HEK293T (cell line): ENCODE measurements around the gene CTIF.

Experiments used
- CTCF ChIA-PET: fragments of 350-600 bp; formaldehyde crosslinking; extraction: SDS; loops from one replicate; lab custom pipeline; 2021; ENCODE audit warnings: antibody characterized with exemption, inconsistent platforms; lab: Yijun Ruan, JAX
- POLR2A ChIA-PET: fragments of 350-600 bp; formaldehyde crosslinking; extraction: SDS; loops from one replicate; lab custom pipeline; 2020; ENCODE audit warnings: antibody characterized with exemption, inconsistent platforms; lab: Yijun Ruan, JAX
- DNase-seq: peaks from one replicate; pipeline ENCODE4 v3.0.0; 2012; ENCODE audit warnings: mixed read lengths; ENCODE audit errors: extremely low spot score
- ARNT ChIP-seq: fragments of 450-650 bp; IDR thresholded peaks from 2 replicates; pipeline ENCODE4 v1.6.1; 2017; ENCODE audit warnings: mild to moderate bottlenecking
- BHLHE40 ChIP-seq: fragments of 450-650 bp; IDR thresholded peaks from 2 replicates; pipeline ENCODE4 v1.6.1; 2016; ENCODE audit warnings: mild to moderate bottlenecking, moderate library complexity, borderline replicate concordance
- CTBP1 ChIP-seq: fragments of 450-650 bp; IDR thresholded peaks from 2 replicates; pipeline ENCODE4 v1.6.1; 2016; ENCODE audit warnings: borderline replicate concordance
- ELF4 ChIP-seq: fragments of 450-650 bp; IDR thresholded peaks from 2 replicates; pipeline ENCODE4 v1.6.1; 2017; ENCODE audit warnings: antibody characterized with exemption
- FOXA1 ChIP-seq: fragments of 450-650 bp; IDR thresholded peaks from 2 replicates; pipeline ENCODE4 v1.6.1; 2016; ENCODE audit warnings: mild to moderate bottlenecking
- FOXK2 ChIP-seq: fragments of 450-650 bp; IDR thresholded peaks from 2 replicates; pipeline ENCODE4 v1.6.1; 2016; ENCODE audit warnings: mild to moderate bottlenecking
- FOXM1 ChIP-seq: fragments of 450-650 bp; IDR thresholded peaks from 2 replicates; pipeline ENCODE4 v1.6.1; 2017; ENCODE audit warnings: mild to moderate bottlenecking, borderline replicate concordance
- HDGF ChIP-seq: fragments of 450-650 bp; IDR thresholded peaks from 2 replicates; pipeline ENCODE4 v1.6.1; 2017; ENCODE audit warnings: antibody characterized with exemption, borderline replicate concordance
- L3MBTL2 ChIP-seq: fragments of 450-650 bp; conservative IDR thresholded peaks from 2 replicates; pipeline ENCODE4 v1.6.1; 2016; ENCODE audit warnings: mild to moderate bottlenecking
- LEF1 ChIP-seq: fragments of 450-650 bp; IDR thresholded peaks from 2 replicates; pipeline ENCODE4 v1.6.1; 2017; ENCODE audit warnings: mild to moderate bottlenecking, borderline replicate concordance
- NFRKB ChIP-seq: fragments of 450-650 bp; IDR thresholded peaks from 2 replicates; pipeline ENCODE4 v1.6.1; 2016; ENCODE audit warnings: mild to moderate bottlenecking, moderate library complexity
- PKNOX1 ChIP-seq: fragments of 450-650 bp; IDR thresholded peaks from 2 replicates; pipeline ENCODE4 v1.6.1; 2016
- SP1 ChIP-seq: fragments of 450-650 bp; IDR thresholded peaks from 2 replicates; pipeline ENCODE4 v1.6.1; 2017
- SUZ12 ChIP-seq: fragments of 450-650 bp; IDR thresholded peaks from 2 replicates; pipeline ENCODE4 v1.6.1; 2016; ENCODE audit warnings: mild to moderate bottlenecking
- TARDBP ChIP-seq: fragments of 450-650 bp; IDR thresholded peaks from 2 replicates; pipeline ENCODE4 v1.6.1; 2016
- ZNF384 ChIP-seq: fragments of 450-650 bp; IDR thresholded peaks from 2 replicates; pipeline ENCODE4 v1.6.1; 2016

Gene CTIF

GRCh38 chr18:48724939-48725338, 186.1 kb downstream of the CTIF start:
- POLR2A ChIA-PET = interaction anchor here (0.8 kb wide), 1 partner anchor 21 kb away, joined by 3 read pairs; no protein-coding TSS in a partner anchor
- DNase-seq = no peak
- CTCF ChIA-PET = no interaction called here
- TF ChIP-seq SUZ12 = no peak
- no peak for TF ChIP-seq FOXM1
- TF ChIP-seq ZNF384 = no peak
- no peak for TF ChIP-seq BHLHE40
- TF ChIP-seq FOXK2 = no peak
- no peak for TF ChIP-seq ELF4
- no peak for TF ChIP-seq TARDBP
- no peak for TF ChIP-seq PKNOX1
- TF ChIP-seq L3MBTL2 = no peak
- TF ChIP-seq LEF1 = no peak
- no peak for TF ChIP-seq CTBP1
- TF ChIP-seq ARNT = no peak

- CTCF ChIA-PET = no interaction called here
- POLR2A ChIA-PET = interaction anchor here (0.8 kb wide), 1 partner anchor 22 kb away, joined by 3 read pairs; no protein-coding TSS in a partner anchor
- DNase-seq = no peak
- TF ChIP-seq SUZ12 (no peak), ARNT (no peak), L3MBTL2 (no peak), ZNF384 (no peak), ELF4 (no peak), HDGF (no peak), SP1 (no peak), CTBP1 (no peak)
Observed at GRCh38 chr18:48725562-48725961, 186.7 kb downstream of the CTIF start.

- no peak for TF ChIP-seq SUZ12
- no peak for TF ChIP-seq NFRKB
- TF ChIP-seq FOXM1 = no peak
- TF ChIP-seq SP1 = no peak
- no peak for TF ChIP-seq ZNF384
- TF ChIP-seq BHLHE40 = no peak
- no peak for TF ChIP-seq L3MBTL2
- no peak for TF ChIP-seq HDGF
- no peak for TF ChIP-seq FOXA1
- no peak for TF ChIP-seq LEF1
- TF ChIP-seq PKNOX1 = no peak
- no peak for TF ChIP-seq ARNT
- no peak for TF ChIP-seq CTBP1
- TF ChIP-seq ELF4 = no peak
- no peak for TF ChIP-seq FOXK2
- no peak for TF ChIP-seq TARDBP
- DNase-seq = no peak
- CTCF ChIA-PET = no interaction called here
- POLR2A ChIA-PET = no interaction called here
Observed at GRCh38 chr18:48727681-48728080, 188.8 kb downstream of the CTIF start.

- DNase-seq = no peak
- ChIA-PET POLR2A (no interaction called here), CTCF (no interaction called here)
- no peak for TF ChIP-seq FOXK2
- TF ChIP-seq ARNT = no peak
- no peak for TF ChIP-seq L3MBTL2
- no peak for TF ChIP-seq SP1
- TF ChIP-seq TARDBP = no peak
- TF ChIP-seq PKNOX1 = no peak
Observed at GRCh38 chr18:48728204-48728833, 189.5 kb downstream of the CTIF start.

- no peak for TF ChIP-seq SP1
- TF ChIP-seq ARNT = no peak
- no peak for TF ChIP-seq SUZ12
- TF ChIP-seq CTBP1 = no peak
- TF ChIP-seq FOXM1 = no peak
- no peak for TF ChIP-seq ZNF384
- TF ChIP-seq TARDBP = no peak
- POLR2A ChIA-PET = no interaction called here
- no peak for DNase-seq
- CTCF ChIA-PET = no interaction called here
Observed at GRCh38 chr18:48729404-48729803, 190.6 kb downstream of the CTIF start.

GRCh38 chr18:48730010-48730409, 191.2 kb downstream of the CTIF start:
- no peak for DNase-seq
- no peak for TF ChIP-seq SP1
- no peak for TF ChIP-seq TARDBP
- no peak for TF ChIP-seq LEF1
- TF ChIP-seq L3MBTL2 = no peak
- no peak for TF ChIP-seq NFRKB
- no peak for TF ChIP-seq SUZ12
- TF ChIP-seq FOXM1 = no peak
- no peak for TF ChIP-seq ELF4
- TF ChIP-seq BHLHE40 = no peak
- no peak for TF ChIP-seq ARNT
- POLR2A ChIA-PET = no interaction called here
- CTCF ChIA-PET = no interaction called here
